ENCODE measurements around the gene ARAP1. TPM values are rescaled to one million over a fixed set of nuclear protein-coding genes. Genes with fewer than 3 reads are reported as not detected.

ARAP1 gene
- total RNA-seq, 2 donors from 2014 or later = 74.4 to 88.3 TPM

GRCh38 chr11:72745925-72746550 lies 6.2 kb downstream of the ARAP1 start:
- H3K9ac ChIP-seq (ENCODE audit: extremely low read depth, low read length, poor library complexity, severe bottlenecking) = no peak overlapping the region
- DNase-seq = no peak
- no peak for TF ChIP-seq CTCF (conservative IDR thresholded peaks at IDR 0.05)
- peaks cover 34% of the 10 kb centered on the region for H3K4me1 Mint-ChIP-seq
- H3K9me3 Mint-ChIP-seq = no peaks in the 10 kb centered on the region
- peaks cover 3% of the 10 kb centered on the region for H3K36me3 ChIP-seq (ENCODE audit: control insufficient read depth, insufficient read depth, low read length)
- 87 to 88% methylated on average over 6 to 11 of the region's 11 CpGs for WGBS, 2 experiments (ENCODE audit: insufficient coverage in 1 of 2, insufficient read length in 1 of 2)
- no peak overlapping the region for H3K4me3 ChIP-seq (ENCODE audit: low read length)
- H3K27me3 ChIP-seq (ENCODE audit: control insufficient read depth, insufficient read depth, low read length, poor library complexity, severe bottlenecking) = no peaks in the 10 kb centered on the region
- H3K4me3 Mint-ChIP-seq = no peak overlapping the region
- H3K27ac ChIP-seq (ENCODE audit: low read depth, low read length) = no peak overlapping the region
- H3K9me3 ChIP-seq (ENCODE audit: control insufficient read depth, low read length) = no peaks in the 10 kb centered on the region
- peaks cover 12% of the 10 kb centered on the region for H3K36me3 Mint-ChIP-seq (ENCODE audit: low read depth)
- peaks cover 14% of the 10 kb centered on the region for H3K4me1 ChIP-seq (ENCODE audit: control insufficient read depth, insufficient read depth, low read length)
- H3K27ac Mint-ChIP-seq = no peak overlapping the region
- H3K27me3 Mint-ChIP-seq (ENCODE audit: insufficient read depth) = no peaks in the 10 kb centered on the region

DNA sequence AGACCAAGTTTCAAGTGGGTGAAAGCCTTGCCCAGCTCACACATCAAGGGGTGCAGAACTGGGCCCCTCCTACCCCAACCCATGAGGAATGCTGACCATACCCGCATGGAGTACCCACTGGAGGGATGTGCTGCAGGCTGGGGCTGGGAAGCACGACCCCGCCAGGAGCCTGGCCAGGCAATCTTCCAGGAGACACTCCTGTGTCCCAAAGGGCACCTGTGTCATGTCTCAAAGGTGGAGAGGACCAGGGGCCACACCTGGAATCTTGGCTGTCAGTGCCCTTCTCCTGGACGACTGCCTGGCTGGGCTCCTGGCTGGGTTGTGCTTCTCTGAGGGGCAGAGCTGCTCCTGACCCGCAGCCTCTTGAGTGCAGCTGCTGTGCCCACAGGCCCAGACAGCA lies 6.7 kb downstream of the ARAP1 start:
- DNase-seq = no peak
- Histone ChIP-seq H3K9me3 (ENCODE audit: control insufficient read depth, low read length) (no peaks in the 10 kb centered on the region), H3K36me3 (ENCODE audit: control insufficient read depth, insufficient read depth, low read length) (peaks cover 3% of the 10 kb centered on the region), H3K9ac (ENCODE audit: extremely low read depth, low read length, poor library complexity, severe bottlenecking) (no peak overlapping the region), H3K27me3 (ENCODE audit: control insufficient read depth, insufficient read depth, low read length, poor library complexity, severe bottlenecking) (no peaks in the 10 kb centered on the region), H3K4me1 (ENCODE audit: control insufficient read depth, insufficient read depth, low read length) (peaks cover 11% of the 10 kb centered on the region), H3K27ac (ENCODE audit: low read depth, low read length) (no peak overlapping the region), H3K4me3 (ENCODE audit: low read length) (no peak overlapping the region)
- Mint-ChIP-seq H3K27me3 (ENCODE audit: insufficient read depth) (no peaks in the 10 kb centered on the region), H3K36me3 (ENCODE audit: low read depth) (peaks cover 12% of the 10 kb centered on the region), H3K4me3 (no peak overlapping the region), H3K9me3 (no peaks in the 10 kb centered on the region), H3K27ac (no peak overlapping the region), H3K4me1 (peaks cover 35% of the 10 kb centered on the region)
- WGBS, 2 experiments (ENCODE audit: insufficient coverage in 1 of 2, insufficient read length in 1 of 2) = 81 to 87% methylated on average over 3 to 5 of the region's 5 CpGs
- TF ChIP-seq CTCF (conservative IDR thresholded peaks at IDR 0.05) = no peak

- Mint-ChIP-seq H3K9me3 (no peaks in the 10 kb centered on the region), H3K36me3 (ENCODE audit: low read depth) (peaks cover 12% of the 10 kb centered on the region), H3K27me3 (ENCODE audit: insufficient read depth) (no peaks in the 10 kb centered on the region), H3K4me3 (no peak overlapping the region), H3K27ac (peak overlapping the region; percentile 78), H3K4me1 (peaks cover 46% of the 10 kb centered on the region)
- Histone ChIP-seq H3K9ac (ENCODE audit: extremely low read depth, low read length, poor library complexity, severe bottlenecking) (no peak overlapping the region), H3K9me3 (ENCODE audit: control insufficient read depth, low read length) (no peaks in the 10 kb centered on the region), H3K4me3 (ENCODE audit: low read length) (no peak overlapping the region), H3K4me1 (ENCODE audit: control insufficient read depth, insufficient read depth, low read length) (peaks cover 11% of the 10 kb centered on the region), H3K27me3 (ENCODE audit: control insufficient read depth, insufficient read depth, low read length, poor library complexity, severe bottlenecking) (no peaks in the 10 kb centered on the region), H3K27ac (ENCODE audit: low read depth, low read length) (no peak overlapping the region), H3K36me3 (ENCODE audit: control insufficient read depth, insufficient read depth, low read length) (peaks cover 3% of the 10 kb centered on the region)
- DNase-seq = no peak
- 84 to 100% methylated on average over 2 to 6 of the region's 6 CpGs for WGBS, 2 experiments (ENCODE audit: insufficient coverage in 1 of 2, insufficient read length in 1 of 2)
- TF ChIP-seq CTCF (conservative IDR thresholded peaks at IDR 0.05) = no peak
Measured at GRCh38 chr11:72744474-72744873, 7.7 kb downstream of the ARAP1 start.

Data from endodermal cell (in vitro differentiated cells).